ENCODE data around the gene CANX.

CANX gene

DNA sequence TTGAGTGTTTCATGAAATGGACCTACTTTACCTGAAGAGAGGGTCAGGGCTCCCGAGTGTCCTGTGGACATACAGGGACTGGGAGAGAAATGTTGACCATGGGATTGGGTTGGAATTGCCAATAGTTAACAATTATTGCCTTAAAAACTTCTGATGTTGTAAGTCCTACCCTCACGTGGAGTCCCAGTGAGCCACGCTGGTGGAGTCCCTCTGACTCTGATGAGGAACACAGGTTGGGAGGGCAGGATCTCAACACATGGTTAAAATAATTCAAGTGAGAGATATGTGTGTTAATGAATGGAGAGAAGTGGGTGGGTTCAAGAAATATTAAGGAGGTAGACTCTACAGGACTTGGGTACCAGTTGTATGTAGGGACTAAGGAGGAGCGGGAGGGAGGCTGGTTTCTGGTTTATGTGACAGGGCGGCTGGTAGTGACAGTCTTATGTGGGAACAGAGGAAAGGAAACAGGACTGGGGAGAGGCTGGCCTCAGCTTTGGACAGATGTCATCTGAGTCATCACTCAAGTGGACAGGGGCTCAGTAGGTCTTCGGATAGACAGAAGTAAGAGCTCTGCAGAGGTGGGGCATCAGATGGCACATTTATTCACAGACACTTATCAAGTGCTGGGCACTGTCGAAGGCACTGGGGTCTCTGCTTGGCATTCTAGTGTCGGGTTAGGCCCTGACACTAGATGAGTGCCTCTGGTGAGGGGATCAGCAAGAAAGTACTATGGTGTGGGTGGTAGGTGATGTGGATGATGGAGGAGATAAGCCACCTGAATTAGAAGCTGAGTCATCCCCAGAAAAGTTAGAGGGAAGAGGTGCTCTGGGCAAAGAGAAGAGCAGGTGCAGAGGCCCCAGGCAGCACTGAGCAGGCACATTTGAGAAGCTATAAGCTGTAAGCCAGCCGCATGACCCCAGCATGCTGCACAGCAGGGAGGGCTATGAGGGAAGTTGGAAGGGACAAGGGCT lies 61.1 kb downstream of the CANX start:
- peak; percentile 56 for DNase-seq

DNA sequence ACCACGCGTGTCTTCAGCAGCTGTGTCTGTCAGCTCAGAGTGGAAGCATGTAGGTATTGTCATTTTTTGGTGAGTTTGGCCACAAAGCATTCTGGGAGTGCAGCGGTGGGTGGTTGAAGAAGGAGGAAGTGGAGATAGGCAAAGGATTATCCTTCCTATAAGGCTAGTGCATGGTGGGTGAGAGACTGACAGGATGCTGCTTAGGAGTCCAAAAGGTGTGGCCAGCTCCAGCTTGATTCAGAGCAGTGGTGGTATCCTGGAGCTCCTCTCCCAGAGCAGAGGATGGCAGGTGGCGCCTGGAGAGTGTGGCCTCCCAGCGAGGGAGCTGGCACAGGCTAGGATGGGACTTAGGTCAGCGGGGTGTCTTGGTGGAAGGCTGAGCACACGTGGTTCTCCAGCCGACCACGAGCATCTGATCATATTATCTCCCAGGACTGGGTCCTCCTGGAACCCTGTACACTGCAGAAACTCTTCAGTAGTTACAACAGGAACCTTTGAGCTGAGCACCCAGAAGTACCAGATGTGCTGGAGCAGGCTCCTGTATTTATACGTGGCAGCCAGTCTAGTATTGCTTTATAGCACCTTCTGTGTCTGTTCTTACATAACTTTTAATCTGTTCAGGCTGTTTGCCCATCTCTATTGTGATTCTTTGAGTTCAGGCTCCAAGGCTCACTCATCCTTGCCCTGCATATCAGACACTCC lies 63.5 kb downstream of the CANX start:
- peak; percentile 44 for DNase-seq

DNA sequence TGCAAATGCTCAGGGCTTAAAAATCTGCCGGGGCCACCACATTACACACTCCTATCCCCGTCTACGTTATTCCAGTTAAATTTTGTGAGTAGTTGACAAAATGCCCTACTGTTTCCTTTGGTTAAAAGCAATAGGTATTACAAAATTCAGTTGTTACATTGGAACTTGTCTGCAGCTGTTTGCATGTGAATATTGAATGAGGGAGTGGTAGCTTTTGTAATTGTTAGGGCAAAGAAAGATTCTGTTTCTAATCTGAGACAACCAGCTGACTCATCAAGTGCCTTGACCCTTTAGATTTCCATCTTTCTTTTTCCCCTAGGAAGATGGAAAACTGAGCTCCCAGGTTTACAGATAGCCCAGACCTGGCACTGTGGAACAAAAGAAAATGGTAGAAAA lies 64.0 kb downstream of the CANX start:
- DNase-seq = peak; percentile 23

DNA sequence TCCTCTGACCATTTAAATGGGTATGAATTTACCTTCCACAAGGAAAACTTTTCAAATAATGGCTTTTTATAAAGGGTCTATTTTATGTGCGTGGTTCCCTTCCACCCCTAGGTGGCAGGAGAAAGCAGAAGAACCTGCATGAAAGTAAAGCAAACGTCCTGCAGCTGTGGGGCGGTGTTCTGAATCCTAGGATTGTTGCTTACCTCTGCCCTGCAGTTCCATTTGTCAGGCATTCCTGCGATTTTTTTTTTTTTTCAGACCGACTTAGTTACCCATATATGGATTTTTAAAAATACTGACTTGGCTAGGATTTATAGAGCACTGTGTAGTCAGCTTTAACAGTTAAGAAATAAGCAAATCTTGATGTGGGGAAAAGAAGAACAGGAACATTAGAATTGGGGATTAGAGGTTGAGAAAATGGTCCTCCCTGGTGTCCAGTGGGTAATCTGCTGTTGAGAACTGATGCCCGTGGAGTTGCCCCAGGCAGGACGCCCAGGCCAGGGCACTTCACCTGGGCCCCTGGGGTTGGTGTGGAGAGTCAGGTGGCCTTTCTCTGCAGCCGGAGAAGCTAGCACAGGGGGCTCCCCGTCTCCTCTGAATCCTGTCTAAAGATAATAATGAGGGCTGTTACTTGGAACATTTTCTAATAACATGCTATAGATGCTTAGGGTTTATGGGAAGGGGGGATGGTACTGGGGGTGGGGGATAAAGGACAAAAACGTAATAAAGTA lies 64.6 kb downstream of the CANX start:
- DNase-seq = peak; percentile 56

GRCh38 chr5:179764056-179764455 lies 65.3 kb downstream of the CANX start:
- no peak for DNase-seq

- DNase-seq = peak; percentile 76
Observed at GRCh38 chr5:179765400-179765799, 66.6 kb downstream of the CANX start.

GRCh38 chr5:179766021-179766725 lies 67.4 kb downstream of the CANX start:
- peak; percentile 51 for DNase-seq

GRCh38 chr5:179766726-179767455 lies 68.1 kb downstream of the CANX start:
- peak; percentile 34 for DNase-seq

GRCh38 chr5:179767496-179768100 lies 68.8 kb downstream of the CANX start:
- DNase-seq = peak; percentile 44

DNA sequence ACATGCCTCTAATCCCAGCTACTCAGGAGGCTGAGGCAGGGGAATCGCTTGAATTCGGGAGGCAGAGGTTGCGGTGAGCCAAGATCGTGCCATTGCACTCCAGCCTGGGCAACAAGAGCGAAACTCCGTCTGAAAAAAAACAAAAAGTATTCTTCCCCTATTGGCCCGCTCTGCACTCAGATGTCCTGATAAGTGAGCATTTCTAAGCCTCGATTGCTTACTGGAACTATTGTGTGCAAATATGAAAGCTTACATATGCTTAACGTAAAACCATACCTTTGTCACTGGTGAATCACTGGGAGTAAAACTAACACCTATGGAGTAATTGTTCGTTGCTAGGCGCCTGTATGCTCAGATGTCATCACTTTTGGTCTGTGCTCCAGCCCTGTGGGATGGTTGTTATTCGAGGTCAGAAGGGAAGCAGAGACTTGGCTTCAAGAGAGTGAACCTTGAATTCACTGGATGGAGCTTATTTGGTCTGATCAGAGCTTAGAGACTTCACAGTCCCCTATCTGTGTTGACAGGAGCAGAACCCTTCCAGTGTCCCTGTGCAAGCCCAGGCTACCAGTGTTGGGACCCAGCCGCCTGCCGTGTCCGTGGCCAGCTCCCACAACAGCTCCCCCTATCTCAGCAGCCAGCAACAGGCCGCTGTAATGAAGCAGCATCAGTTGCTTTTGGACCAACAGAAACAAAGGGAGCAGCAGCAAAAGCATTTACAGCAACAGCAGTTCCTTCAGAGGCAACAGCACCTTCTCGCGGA lies 69.7 kb downstream of the CANX start:
- no peak for DNase-seq

- peak; percentile 81 for DNase-seq
Observed at GRCh38 chr5:179769271-179769670, 70.5 kb downstream of the CANX start.

GRCh38 chr5:179769796-179770195 lies 71.0 kb downstream of the CANX start:
- DNase-seq = peak; percentile 90

DNA sequence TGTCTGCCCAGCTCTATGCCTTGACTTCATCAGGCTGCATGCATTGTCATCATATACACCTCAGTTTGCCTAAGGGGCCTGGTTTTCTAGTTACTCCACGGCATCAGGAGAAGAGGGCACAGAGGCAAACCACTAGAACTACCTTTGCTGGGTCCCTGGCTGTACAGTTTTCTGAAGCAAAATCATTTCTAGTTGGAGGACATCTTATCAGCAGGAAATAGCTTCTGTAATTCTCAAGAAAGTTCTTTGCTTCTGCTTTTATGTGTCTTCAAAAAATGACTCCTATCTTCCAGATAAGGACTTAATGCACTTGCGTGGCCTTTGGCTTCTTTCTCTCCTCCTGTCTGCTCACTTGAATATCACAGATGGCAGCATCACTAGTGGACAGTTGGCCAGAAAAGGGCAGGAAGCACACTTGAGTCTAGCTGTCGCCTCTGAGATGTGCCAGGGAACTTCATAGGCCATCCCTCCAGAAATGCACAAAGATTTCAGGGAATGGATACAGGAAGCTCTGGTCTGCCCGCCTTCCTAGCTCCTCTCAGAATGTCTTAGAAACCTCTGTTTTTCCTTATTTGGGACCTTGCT lies 72.6 kb downstream of the CANX start:
- DNase-seq = no peak

- DNase-seq = peak; percentile 63
Observed at GRCh38 chr5:179772351-179772750, 73.6 kb downstream of the CANX start.

DNA sequence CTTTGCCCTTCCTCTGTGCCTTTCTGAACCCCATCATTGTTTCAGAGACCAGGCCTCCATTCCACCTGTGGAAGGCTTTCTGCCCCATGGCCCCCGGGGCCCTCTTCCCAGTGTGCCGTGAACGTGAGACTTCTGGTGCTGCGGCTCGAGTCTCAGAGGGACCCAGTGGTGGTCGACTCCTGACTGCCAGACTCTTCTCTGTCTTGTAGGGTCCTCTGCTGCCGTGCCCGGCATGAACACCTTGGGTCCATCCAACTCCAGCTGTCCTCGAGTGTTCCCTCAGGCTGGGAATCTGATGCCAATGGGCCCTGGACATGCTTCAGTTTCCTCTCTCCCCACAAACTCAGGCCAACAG lies 74.9 kb downstream of the CANX start:
- no peak for DNase-seq

- no peak for DNase-seq
Observed at GRCh38 chr5:179774442-179774841, 75.7 kb downstream of the CANX start.

GRCh38 chr5:179776411-179776938 lies 77.7 kb downstream of the CANX start:
- DNase-seq = peak; percentile 62

- no peak for DNase-seq
Observed at GRCh38 chr5:179777456-179777855, 78.7 kb downstream of the CANX start.

GRCh38 chr5:179777909-179778308 lies 79.1 kb downstream of the CANX start:
- peak; percentile 63 for DNase-seq

GRCh38 chr5:179778591-179778990 lies 79.8 kb downstream of the CANX start:
- DNase-seq = no peak
